Activated CD4-positive, alpha-beta memory T cell treated with anti-CD3 and anti-CD28 coated beads for 36 hours (primary cell): Measurements from ENCODE around the gene ABCA5. TPM values are rescaled to one million over a fixed set of nuclear protein-coding genes. Genes with fewer than 3 reads are reported as not detected.

Experiments
- CTCF ChIA-PET: fragments of 350-600 bp; sonication (Branson Sonifier 250); formaldehyde crosslinking; loops from one replicate; lab custom pipeline; 2021; ENCODE audit warnings: antibody characterized with exemption, inconsistent platforms; lab: Charles Lee
- POLR2A ChIA-PET: fragments of 350-600 bp; sonication (Branson Sonifier 250); formaldehyde crosslinking; loops from one replicate; lab custom pipeline; 2021; ENCODE audit warnings: antibody characterized with exemption; lab: Charles Lee
- DNase-seq: peaks from one replicate; pipeline ENCODE4 v3.0.0-alpha.2; 2020
- H3K27ac Mint-ChIP-seq: one replicate; pipeline ENCODE4 v1.8.0; 2021; ENCODE audit warnings: mixed read lengths
- H3K27me3 Mint-ChIP-seq: one replicate; pipeline ENCODE4 v1.8.0; 2021; ENCODE audit warnings: mixed read lengths
- H3K36me3 Mint-ChIP-seq: one replicate; pipeline ENCODE4 v1.8.0; 2021; ENCODE audit warnings: mixed read lengths
- H3K4me1 Mint-ChIP-seq: one replicate; pipeline ENCODE4 v1.8.0; 2021; ENCODE audit warnings: low read depth, mixed read lengths
- H3K4me3 Mint-ChIP-seq: one replicate; pipeline ENCODE4 v1.8.0; 2021; ENCODE audit warnings: mild to moderate bottlenecking, mixed read lengths
- H3K9me3 Mint-ChIP-seq: one replicate; pipeline ENCODE4 v1.8.0; 2021; ENCODE audit warnings: mixed read lengths
- intact Hi-C: fragments of 100-400 bp; cut with micrococcal nuclease; formaldehyde crosslinking; loops from one replicate; pipeline ENCODE4 v1.15.1; 2023
- total RNA-seq, 2 experiments: library from RNA; stranded (reverse); gene quantifications; one replicate each; pipeline ENCODE4 v1.2.3, GENCODE V29; 2021

The ABCA5 gene
- total RNA-seq, 2 experiments from 2014 or later = 12.8 to 13.0 TPM

DNA sequence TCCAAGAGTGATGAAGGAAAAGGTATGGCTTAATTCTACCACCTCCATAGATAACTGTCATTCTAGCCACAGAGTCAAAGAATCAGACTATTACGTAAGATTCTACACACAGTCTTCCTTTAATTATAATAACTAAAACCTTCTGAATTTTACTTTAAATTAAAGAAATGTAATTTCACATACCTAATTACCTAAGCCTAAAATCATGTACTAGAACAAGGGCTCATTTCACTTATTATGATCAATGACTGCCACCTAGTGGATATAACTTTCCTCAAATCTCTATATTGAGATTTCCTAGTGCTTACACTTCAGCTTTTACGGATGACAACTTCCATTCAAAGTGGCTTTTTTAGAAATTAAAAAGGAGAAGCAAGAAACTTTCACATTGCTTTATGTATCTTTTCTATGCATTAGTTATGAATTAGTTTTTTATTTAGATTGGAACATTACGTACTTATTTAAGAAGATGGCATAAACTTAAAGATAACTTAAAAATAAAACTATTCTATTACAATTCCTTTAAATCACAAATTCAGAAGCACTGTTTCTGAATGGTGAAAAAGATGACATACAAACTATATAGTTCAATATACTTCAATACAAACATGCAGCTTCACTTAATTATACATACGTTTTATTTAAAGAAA, 80.1 kb downstream of the ABCA5 start:
- no peaks in the 10 kb centered on the region for H3K27me3 Mint-ChIP-seq
- POLR2A ChIA-PET = no interaction called here
- peaks cover 3% of the 10 kb centered on the region for H3K36me3 Mint-ChIP-seq
- DNase-seq = no peak
- H3K27ac Mint-ChIP-seq = no peak overlapping the region
- no peaks in the 10 kb centered on the region for H3K9me3 Mint-ChIP-seq
- intact Hi-C loops = loop anchor here (1.0 kb wide), 1 partner anchor 470 kb away; no protein-coding TSS in a partner anchor
- H3K4me1 Mint-ChIP-seq = no peaks in the 10 kb centered on the region
- H3K4me3 Mint-ChIP-seq = no peak overlapping the region
- CTCF ChIA-PET = interaction anchor here (0.9 to 5.5 kb wide), 6 partner anchors 9 to 712 kb away, joined by 3 to 29 read pairs (median 3); no protein-coding TSS in a partner anchor

DNA sequence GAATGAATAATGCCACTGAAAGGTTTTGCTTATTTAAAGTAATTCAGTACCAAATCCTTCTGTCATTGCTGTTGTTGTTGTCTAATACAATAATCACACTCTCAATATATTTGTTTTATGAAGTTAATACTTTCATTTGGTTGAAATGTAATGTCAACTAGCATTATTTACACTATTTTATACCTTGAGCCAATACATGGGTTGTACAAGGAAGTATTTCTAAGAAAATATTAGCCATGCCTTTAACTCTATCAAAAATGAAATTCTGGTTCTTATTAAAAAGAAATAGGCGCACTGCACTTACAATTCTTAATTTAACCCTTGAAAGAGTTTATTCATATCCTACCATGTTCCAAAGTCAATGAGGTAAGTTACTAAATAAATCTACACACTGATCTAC, 80.7 kb downstream of the ABCA5 start:
- no peaks in the 10 kb centered on the region for H3K4me1 Mint-ChIP-seq
- CTCF ChIA-PET = interaction anchor here (1.4 to 5.5 kb wide), 2 partner anchors 8 to 469 kb away, joined by 3 to 29 read pairs; no protein-coding TSS in a partner anchor

DNA sequence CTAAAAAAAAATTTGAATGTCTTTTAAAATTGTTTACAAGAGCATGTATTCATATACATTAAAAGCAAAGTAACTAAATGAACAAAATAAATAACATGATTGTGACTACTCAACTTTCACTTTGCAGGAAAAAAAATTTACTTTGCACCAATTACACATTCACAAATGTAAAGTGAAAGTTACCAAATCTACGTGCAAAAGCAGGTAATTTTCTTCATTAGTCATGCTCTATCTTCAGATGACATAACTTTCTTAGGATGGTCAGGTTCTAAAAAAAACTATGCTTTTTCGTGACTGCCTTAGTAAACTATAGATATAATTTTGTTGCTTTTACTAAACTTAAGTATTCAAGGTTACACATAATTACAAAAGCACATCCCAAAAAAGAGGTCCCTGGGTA, 81.3 kb downstream of the ABCA5 start:
- DNase-seq = no peak
- Mint-ChIP-seq H3K4me1 (no peaks in the 10 kb centered on the region), H3K27ac (no peak overlapping the region), H3K27me3 (no peaks in the 10 kb centered on the region), H3K9me3 (no peaks in the 10 kb centered on the region), H3K36me3 (peaks cover 10% of the 10 kb centered on the region), H3K4me3 (no peak overlapping the region)
- intact Hi-C loops = no loop called here
- CTCF ChIA-PET = interaction anchor here (5.5 kb wide), 1 partner anchor 469 kb away, joined by 29 read pairs; no protein-coding TSS in a partner anchor
- POLR2A ChIA-PET = no interaction called here

More for the DNA sequence above, 80.7 kb downstream of the ABCA5 start:
- Mint-ChIP-seq H3K27ac (no peak overlapping the region), H3K27me3 (no peaks in the 10 kb centered on the region), H3K36me3 (peaks cover 6% of the 10 kb centered on the region), H3K4me3 (no peak overlapping the region), H3K9me3 (no peaks in the 10 kb centered on the region)
- intact Hi-C loops = no loop called here
- DNase-seq = no peak
- POLR2A ChIA-PET = no interaction called here

GRCh38 chr17:69239611-69240600, 87.0 kb downstream of the ABCA5 start:
- intact Hi-C loops = no loop called here
- no peak overlapping the region for H3K4me3 Mint-ChIP-seq

GRCh38 chr17:69236946-69237345, 90.0 kb downstream of the ABCA5 start:
- POLR2A ChIA-PET = no interaction called here
- no peaks in the 10 kb centered on the region for H3K27me3 Mint-ChIP-seq
- H3K4me1 Mint-ChIP-seq = no peaks in the 10 kb centered on the region
- CTCF ChIA-PET = interaction anchor here (1.7 kb wide), 1 partner anchor 465 kb away, joined by 5 read pairs; no protein-coding TSS in a partner anchor
- H3K36me3 Mint-ChIP-seq = peaks cover 10% of the 10 kb centered on the region
- DNase-seq = no peak
- no peak overlapping the region for H3K4me3 Mint-ChIP-seq
- peaks cover 19% of the 10 kb centered on the region for H3K9me3 Mint-ChIP-seq
- no peak overlapping the region for H3K27ac Mint-ChIP-seq
- intact Hi-C loops = no loop called here

More at GRCh38 chr17:69239611-69240600, 87.0 kb downstream of the ABCA5 start:
- ChIA-PET POLR2A (no interaction called here), CTCF (interaction anchor here (1.0 kb wide), 1 partner anchor 19 kb away, joined by 5 read pairs; no protein-coding TSS in a partner anchor)
- Mint-ChIP-seq H3K27ac (no peak overlapping the region), H3K9me3 (no peaks in the 10 kb centered on the region), H3K36me3 (peaks cover 12% of the 10 kb centered on the region), H3K27me3 (no peaks in the 10 kb centered on the region), H3K4me1 (no peaks in the 10 kb centered on the region)
- DNase-seq = no peak

DNA sequence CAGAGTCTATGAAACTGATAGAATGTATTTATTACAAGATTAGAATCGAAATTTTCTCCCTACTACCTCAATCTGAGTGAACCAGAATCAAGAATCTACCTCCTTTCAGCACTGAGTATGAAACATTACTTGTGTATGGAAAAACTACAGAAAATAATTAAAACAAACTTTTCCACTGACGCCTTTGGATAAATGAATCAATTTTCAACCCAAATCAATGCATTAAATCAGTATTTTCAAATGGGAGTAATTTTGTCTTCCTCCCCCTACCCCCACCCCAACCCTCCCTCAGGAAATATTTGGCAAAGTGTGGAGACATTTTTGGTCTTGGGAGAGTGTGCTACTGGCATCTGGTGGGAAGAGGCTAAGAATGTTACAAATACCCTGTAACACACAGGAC, 90.5 kb downstream of the ABCA5 start:
- Mint-ChIP-seq H3K27me3 (no peaks in the 10 kb centered on the region), H3K36me3 (peaks cover 10% of the 10 kb centered on the region), H3K4me3 (no peak overlapping the region), H3K9me3 (peaks cover 21% of the 10 kb centered on the region), H3K4me1 (no peaks in the 10 kb centered on the region), H3K27ac (no peak overlapping the region)
- intact Hi-C loops = no loop called here
- CTCF ChIA-PET = interaction anchor here (0.9 to 1.7 kb wide), 2 partner anchors 12 to 465 kb away, joined by 3 to 5 read pairs; no protein-coding TSS in a partner anchor
- no peak for DNase-seq
- POLR2A ChIA-PET = no interaction called here

DNA sequence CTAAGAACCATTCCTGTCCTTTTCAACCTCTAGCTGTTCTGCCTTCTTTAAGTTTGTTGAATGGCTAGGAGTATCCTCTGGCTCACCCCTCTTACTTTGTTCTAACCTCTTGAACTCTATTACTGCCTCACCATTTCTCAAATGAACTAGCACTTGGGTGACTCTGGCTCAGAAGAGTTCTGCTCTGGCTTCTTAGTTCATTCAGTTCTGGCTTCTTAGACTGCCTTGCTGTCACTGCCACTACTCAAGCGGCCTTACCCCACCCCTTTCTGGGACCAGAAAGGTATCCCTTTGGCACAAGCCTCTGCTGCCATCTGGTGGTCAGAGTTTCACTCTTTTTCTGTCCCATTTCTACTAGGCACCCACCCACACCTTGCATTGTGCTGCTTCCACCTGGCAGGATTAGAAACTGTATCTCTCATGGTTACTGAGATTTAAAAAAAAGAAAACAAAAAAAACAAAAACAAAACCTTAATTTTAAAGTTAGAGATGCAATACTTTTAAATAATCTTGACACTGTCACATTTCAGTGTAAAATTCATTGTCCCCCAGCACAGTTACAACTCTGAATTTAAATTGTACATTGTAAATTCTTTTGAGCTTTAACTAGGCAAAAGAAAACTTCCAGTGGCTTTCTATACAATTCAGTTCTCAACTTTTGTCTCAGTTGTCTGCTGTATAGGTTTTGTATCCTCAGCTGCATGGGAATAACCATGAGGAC, 91.4 kb downstream of the ABCA5 start:
- H3K4me1 Mint-ChIP-seq = no peaks in the 10 kb centered on the region
- H3K27ac Mint-ChIP-seq = no peak overlapping the region
- peaks cover 3% of the 10 kb centered on the region for H3K36me3 Mint-ChIP-seq
- no peak overlapping the region for H3K4me3 Mint-ChIP-seq
- intact Hi-C loops = no loop called here
- no peaks in the 10 kb centered on the region for H3K27me3 Mint-ChIP-seq
- H3K9me3 Mint-ChIP-seq = peaks cover 25% of the 10 kb centered on the region
- ChIA-PET POLR2A (no interaction called here), CTCF (interaction anchor here (0.9 to 1.2 kb wide), 2 partner anchors 13 to 14 kb away, joined by 3 to 4 read pairs; no protein-coding TSS in a partner anchor)
- DNase-seq = peak; percentile 68

DNA sequence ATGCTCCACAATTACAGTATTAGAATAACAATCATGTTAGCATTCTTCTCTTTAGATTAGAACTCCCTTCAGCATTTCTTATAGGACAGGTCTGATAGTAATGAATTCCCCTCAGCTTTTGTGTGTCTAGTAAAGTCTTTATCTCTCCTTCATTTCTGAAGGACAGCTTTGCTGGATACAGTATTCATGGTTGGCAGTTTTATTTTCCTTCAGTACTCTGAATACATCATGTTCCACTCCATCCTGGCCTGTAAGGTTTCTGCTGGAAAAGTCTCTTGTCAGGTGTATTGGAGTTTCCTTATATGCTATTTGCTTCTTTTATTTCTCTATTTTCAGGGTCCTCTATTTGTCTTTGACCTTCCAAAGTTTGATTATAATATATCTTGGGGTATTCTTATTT, 94.3 kb downstream of the ABCA5 start:
- CTCF ChIA-PET = interaction anchor here (1.9 kb wide), 1 partner anchor 9 kb away, joined by 5 read pairs; no protein-coding TSS in a partner anchor
- Mint-ChIP-seq H3K9me3 (peaks cover 25% of the 10 kb centered on the region), H3K27me3 (no peaks in the 10 kb centered on the region), H3K4me1 (no peaks in the 10 kb centered on the region), H3K27ac (no peak overlapping the region), H3K4me3 (no peak overlapping the region), H3K36me3 (no peaks in the 10 kb centered on the region)
- intact Hi-C loops = no loop called here
- POLR2A ChIA-PET = no interaction called here
- no peak for DNase-seq

- intact Hi-C loops = no loop called here
- Mint-ChIP-seq H3K4me3 (no peak overlapping the region), H3K27ac (no peak overlapping the region), H3K9me3 (peaks cover 25% of the 10 kb centered on the region), H3K27me3 (no peaks in the 10 kb centered on the region), H3K36me3 (no peaks in the 10 kb centered on the region), H3K4me1 (no peaks in the 10 kb centered on the region)
- ChIA-PET CTCF (no interaction called here), POLR2A (no interaction called here)
- no peak for DNase-seq
Observed at GRCh38 chr17:69231521-69231920, 95.4 kb downstream of the ABCA5 start.

GRCh38 chr17:69230939-69231338, 96.0 kb downstream of the ABCA5 start:
- no peak overlapping the region for H3K4me3 Mint-ChIP-seq
- ChIA-PET CTCF (interaction anchor here (0.6 kb wide), 1 partner anchor 135 kb away, joined by 3 read pairs; no protein-coding TSS in a partner anchor), POLR2A (no interaction called here)
- no peaks in the 10 kb centered on the region for H3K36me3 Mint-ChIP-seq
- H3K9me3 Mint-ChIP-seq = peaks cover 25% of the 10 kb centered on the region
- H3K4me1 Mint-ChIP-seq = no peaks in the 10 kb centered on the region
- no peak overlapping the region for H3K27ac Mint-ChIP-seq
- H3K27me3 Mint-ChIP-seq = no peaks in the 10 kb centered on the region
- no peak for DNase-seq
- intact Hi-C loops = no loop called here

- H3K27me3 Mint-ChIP-seq = no peaks in the 10 kb centered on the region
- H3K9me3 Mint-ChIP-seq = peaks cover 19% of the 10 kb centered on the region
- no peaks in the 10 kb centered on the region for H3K36me3 Mint-ChIP-seq
- ChIA-PET CTCF (interaction anchor here (1.3 kb wide), 1 partner anchor 450 kb away, joined by 3 read pairs; no protein-coding TSS in a partner anchor), POLR2A (no interaction called here)
- no peaks in the 10 kb centered on the region for H3K4me1 Mint-ChIP-seq
- intact Hi-C loops = no loop called here
- H3K4me3 Mint-ChIP-seq = no peak within 1 kb of the TSS
- no peak for DNase-seq
- no peak within 1 kb of the TSS for H3K27ac Mint-ChIP-seq
Observed at GRCh38 chr17:69228576-69228975, 98.4 kb downstream of the ABCA5 start, which contains the start of gene ABCA10. Gene ABCA10, minus strand, starts transcription at chr17:69228824. Its CDS starts 3,466 bp downstream, at chr17:69225358.
